Measurements from ENCODE around the gene SSR1.

GRCh38 chr6:7285416-7285815, 27.6 kb downstream of the SSR1 start:
- TF ChIP-seq, protein P1, sequence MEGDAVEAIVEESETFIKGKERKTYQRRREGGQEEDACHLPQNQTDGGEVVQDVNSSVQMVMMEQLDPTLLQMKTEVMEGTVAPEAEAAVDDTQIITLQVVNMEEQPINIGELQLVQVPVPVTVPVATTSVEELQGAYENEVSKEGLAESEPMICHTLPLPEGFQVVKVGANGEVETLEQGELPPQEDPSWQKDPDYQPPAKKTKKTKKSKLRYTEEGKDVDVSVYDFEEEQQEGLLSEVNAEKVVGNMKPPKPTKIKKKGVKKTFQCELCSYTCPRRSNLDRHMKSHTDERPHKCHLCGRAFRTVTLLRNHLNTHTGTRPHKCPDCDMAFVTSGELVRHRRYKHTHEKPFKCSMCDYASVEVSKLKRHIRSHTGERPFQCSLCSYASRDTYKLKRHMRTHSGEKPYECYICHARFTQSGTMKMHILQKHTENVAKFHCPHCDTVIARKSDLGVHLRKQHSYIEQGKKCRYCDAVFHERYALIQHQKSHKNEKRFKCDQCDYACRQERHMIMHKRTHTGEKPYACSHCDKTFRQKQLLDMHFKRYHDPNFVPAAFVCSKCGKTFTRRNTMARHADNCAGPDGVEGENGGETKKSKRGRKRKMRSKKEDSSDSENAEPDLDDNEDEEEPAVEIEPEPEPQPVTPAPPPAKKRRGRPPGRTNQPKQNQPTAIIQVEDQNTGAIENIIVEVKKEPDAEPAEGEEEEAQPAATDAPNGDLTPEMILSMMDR (conservative IDR thresholded peaks at IDR 0.05; ENCODE audit: low read length) = no peak
- no peak for TF ChIP-seq EZH2phosphoT487 (IDR thresholded peaks at IDR 0.05; ENCODE audit: borderline replicate concordance)

Measured in Loucy (cell line).